Activated CD8-positive, alpha-beta memory T cell treated with anti-CD3 and anti-CD28 coated beads, Interleukin-2, amount 10 ng/mL, durations not matched to agents 7 days and 5 days (primary cell): ENCODE measurements around the gene CAPZB. TPM values are rescaled to one million over a fixed set of nuclear protein-coding genes. Genes with fewer than 3 reads are reported as not detected.
A peak's percentile ranks its signal among the peaks of the same experiment; 100 is the strongest.

Experiments used
- ATAC-seq: fragments of 150-1000 bp; cut with Tn5 transposase; one replicate; pipeline ENCODE4 v1.10.0; 2021; ENCODE audit warnings: moderate library complexity
- CTCF ChIA-PET: fragments of 350-600 bp; sonication (Branson Sonifier 250); formaldehyde crosslinking; loops from one replicate; lab custom pipeline; 2021; ENCODE audit warnings: antibody characterized with exemption; lab: Charles Lee
- DNase-seq: peaks from one replicate; pipeline ENCODE4 v3.0.0-alpha.2; 2020
- H3K27ac Mint-ChIP-seq: one replicate; pipeline ENCODE4 v1.8.0; 2021; ENCODE audit warnings: mild to moderate bottlenecking, mixed read lengths
- H3K27me3 Mint-ChIP-seq: one replicate; pipeline ENCODE4 v1.8.0; 2021; ENCODE audit warnings: mixed read lengths
- H3K36me3 Mint-ChIP-seq: one replicate; pipeline ENCODE4 v1.8.0; 2021; ENCODE audit warnings: mild to moderate bottlenecking, mixed read lengths
- H3K4me1 Mint-ChIP-seq: one replicate; pipeline ENCODE4 v1.8.0; 2021; ENCODE audit warnings: mixed read lengths
- H3K4me3 Mint-ChIP-seq: one replicate; pipeline ENCODE4 v1.8.0; 2021; ENCODE audit warnings: mild to moderate bottlenecking, moderate library complexity, mixed read lengths
- H3K9me3 Mint-ChIP-seq: one replicate; pipeline ENCODE4 v1.8.0; 2022; ENCODE audit warnings: low read depth, mixed read lengths
- total RNA-seq, 2 experiments: library from RNA; stranded (reverse); gene quantifications; one replicate each; pipeline ENCODE4 v1.2.3, GENCODE V29; 2021

CAPZB gene
- total RNA-seq, 2 experiments from 2014 or later: 411 to 427 TPM

GRCh38 chr1:19493547-19493946 lies 8.2 kb upstream of the CAPZB start:
- CTCF ChIA-PET: interaction anchor here (1.3 to 3.0 kb wide), 3 partner anchors 12 to 101 kb away, joined by 3 to 10 read pairs (median 4); no protein-coding TSS in a partner anchor
- H3K27me3 Mint-ChIP-seq: no peaks in the 10 kb centered on the region
- H3K4me1 Mint-ChIP-seq: peaks cover 27% of the 10 kb centered on the region
- peaks cover 1% of the 10 kb centered on the region for H3K36me3 Mint-ChIP-seq
- peak; percentile 20 for ATAC-seq
- H3K4me3 Mint-ChIP-seq: no peak overlapping the region
- no peak for DNase-seq
- H3K9me3 Mint-ChIP-seq: no peaks in the 10 kb centered on the region
- no peak overlapping the region for H3K27ac Mint-ChIP-seq

- H3K4me1 Mint-ChIP-seq: peaks cover 33% of the 10 kb centered on the region
- peaks cover 9% of the 10 kb centered on the region for H3K36me3 Mint-ChIP-seq
- DNase-seq: no peak
- H3K4me3 Mint-ChIP-seq: no peak overlapping the region
- CTCF ChIA-PET: interaction anchor here (0.6 to 1.3 kb wide), 3 partner anchors 101 to 273 kb away, joined by 3 read pairs; no protein-coding TSS in a partner anchor
- H3K9me3 Mint-ChIP-seq: no peaks in the 10 kb centered on the region
- H3K27me3 Mint-ChIP-seq: no peaks in the 10 kb centered on the region
- H3K27ac Mint-ChIP-seq: no peak overlapping the region
- ATAC-seq: no peak
These were observed 4.7 kb upstream of the CAPZB start for GRCh38 chr1:19489996-19490395.

- Mint-ChIP-seq H3K27ac (no peak overlapping the region), H3K9me3 (no peaks in the 10 kb centered on the region)
These were observed 2.8 kb upstream of the CAPZB start for GRCh38 chr1:19488136-19488535.

GRCh38 chr1:19484798-19485361 lies 459 bp downstream of the CAPZB start:
- CTCF ChIA-PET: interaction anchor here (3.8 to 4.1 kb wide), 2 partner anchors 98 to 166 kb away, joined by 17 to 29 read pairs; no protein-coding TSS in a partner anchor
- Mint-ChIP-seq H3K27ac (peak overlapping the region; percentile 90), H3K36me3 (peaks cover 29% of the 10 kb centered on the region), H3K9me3 (no peaks in the 10 kb centered on the region), H3K4me3 (peak overlapping the region; percentile 96), H3K27me3 (no peaks in the 10 kb centered on the region), H3K4me1 (peaks cover 59% of the 10 kb centered on the region)
- peak; percentile 55 for DNase-seq
- peak; percentile 6 for ATAC-seq

More at GRCh38 chr1:19488136-19488535, 2.8 kb upstream of the CAPZB start:
- ATAC-seq: no peak
- Mint-ChIP-seq H3K4me1 (peaks cover 36% of the 10 kb centered on the region), H3K4me3 (no peak overlapping the region), H3K36me3 (peaks cover 18% of the 10 kb centered on the region), H3K27me3 (no peaks in the 10 kb centered on the region)
- CTCF ChIA-PET: interaction anchor here (0.8 to 4.1 kb wide), 18 partner anchors 8 to 277 kb away, joined by 3 to 29 read pairs (median 4); a partner anchor contains a TSS
- DNase-seq: no peak

- CTCF ChIA-PET: interaction anchor here (0.7 to 4.1 kb wide), 3 partner anchors 16 to 167 kb away, joined by 3 to 17 read pairs (median 3); no protein-coding TSS in a partner anchor
- ATAC-seq: no peak
- peak overlapping the region; percentile 90 for H3K27ac Mint-ChIP-seq
- H3K4me3 Mint-ChIP-seq: peak overlapping the region; percentile 96
- peak; percentile 58 for DNase-seq
- no peaks in the 10 kb centered on the region for H3K27me3 Mint-ChIP-seq
- H3K9me3 Mint-ChIP-seq: no peaks in the 10 kb centered on the region
- H3K36me3 Mint-ChIP-seq: peaks cover 29% of the 10 kb centered on the region
- peaks cover 64% of the 10 kb centered on the region for H3K4me1 Mint-ChIP-seq
These were observed 971 bp downstream of the CAPZB start for GRCh38 chr1:19484338-19484797.

- no peaks in the 10 kb centered on the region for H3K27me3 Mint-ChIP-seq
- CTCF ChIA-PET: interaction anchor here (0.7 to 1.2 kb wide), 5 partner anchors 11 to 98 kb away, joined by 3 to 5 read pairs (median 3); no protein-coding TSS in a partner anchor
- H3K9me3 Mint-ChIP-seq: no peaks in the 10 kb centered on the region
- H3K27ac Mint-ChIP-seq: peak overlapping the region; percentile 90
- ATAC-seq (no peak), DNase-seq (no peak)
- peak overlapping the region; percentile 96 for H3K4me3 Mint-ChIP-seq
- H3K36me3 Mint-ChIP-seq: peaks cover 29% of the 10 kb centered on the region
- peaks cover 71% of the 10 kb centered on the region for H3K4me1 Mint-ChIP-seq
These were observed 1.6 kb downstream of the CAPZB start for GRCh38 chr1:19483691-19484090.

GRCh38 chr1:19483261-19483660 lies 2.1 kb downstream of the CAPZB start:
- peak overlapping the region; percentile 90 for H3K27ac Mint-ChIP-seq
- ATAC-seq: no peak
- peak; percentile 64 for DNase-seq
- peaks cover 74% of the 10 kb centered on the region for H3K4me1 Mint-ChIP-seq
- CTCF ChIA-PET: interaction anchor here (0.7 to 1.4 kb wide), 8 partner anchors 10 to 168 kb away, joined by 3 to 5 read pairs (median 3); no protein-coding TSS in a partner anchor
- H3K9me3 Mint-ChIP-seq: no peaks in the 10 kb centered on the region
- no peaks in the 10 kb centered on the region for H3K27me3 Mint-ChIP-seq
- H3K4me3 Mint-ChIP-seq: peak overlapping the region; percentile 96
- peaks cover 29% of the 10 kb centered on the region for H3K36me3 Mint-ChIP-seq

- ATAC-seq (no peak), DNase-seq (no peak)
- CTCF ChIA-PET: interaction anchor here (0.9 to 1.8 kb wide), 6 partner anchors 16 to 172 kb away, joined by 3 to 7 read pairs (median 3); no protein-coding TSS in a partner anchor
- Mint-ChIP-seq H3K4me3 (peak overlapping the region; percentile 96), H3K4me1 (peaks cover 78% of the 10 kb centered on the region), H3K36me3 (peaks cover 31% of the 10 kb centered on the region), H3K27me3 (no peaks in the 10 kb centered on the region), H3K9me3 (no peaks in the 10 kb centered on the region), H3K27ac (peak overlapping the region; percentile 40)
These were observed 3.4 kb downstream of the CAPZB start for GRCh38 chr1:19481826-19482398.

GRCh38 chr1:19480282-19480681 lies 5.1 kb downstream of the CAPZB start:
- peak overlapping the region; percentile 2 for H3K27ac Mint-ChIP-seq
- CTCF ChIA-PET: interaction anchor here (0.8 kb wide), 1 partner anchor 11 kb away, joined by 4 read pairs; no protein-coding TSS in a partner anchor
- no peak for DNase-seq
- peaks cover 24% of the 10 kb centered on the region for H3K36me3 Mint-ChIP-seq
- no peaks in the 10 kb centered on the region for H3K9me3 Mint-ChIP-seq
- peaks cover 84% of the 10 kb centered on the region for H3K4me1 Mint-ChIP-seq
- ATAC-seq: no peak
- H3K4me3 Mint-ChIP-seq: no peak overlapping the region
- no peaks in the 10 kb centered on the region for H3K27me3 Mint-ChIP-seq

- Mint-ChIP-seq H3K4me3 (no peak overlapping the region), H3K9me3 (no peaks in the 10 kb centered on the region), H3K36me3 (peaks cover 30% of the 10 kb centered on the region), H3K4me1 (peaks cover 92% of the 10 kb centered on the region), H3K27me3 (no peaks in the 10 kb centered on the region), H3K27ac (peak overlapping the region; percentile 95)
- CTCF ChIA-PET: interaction anchor here (0.8 to 1.6 kb wide), 5 partner anchors 10 to 103 kb away, joined by 3 to 5 read pairs (median 3); no protein-coding TSS in a partner anchor
- DNase-seq (no peak), ATAC-seq (no peak)
These were observed 5.8 kb downstream of the CAPZB start for GRCh38 chr1:19479351-19480120.

- Mint-ChIP-seq H3K36me3 (peaks cover 28% of the 10 kb centered on the region), H3K9me3 (no peaks in the 10 kb centered on the region), H3K4me1 (peaks cover 94% of the 10 kb centered on the region), H3K27ac (peak overlapping the region; percentile 95), H3K4me3 (peak overlapping the region; percentile 70), H3K27me3 (no peaks in the 10 kb centered on the region)
- ATAC-seq (no peak), DNase-seq (no peak)
- CTCF ChIA-PET: interaction anchor here (0.9 to 2.1 kb wide), 7 partner anchors 8 to 175 kb away, joined by 3 to 14 read pairs (median 6); no protein-coding TSS in a partner anchor
These were observed 7.0 kb downstream of the CAPZB start for GRCh38 chr1:19478322-19478721.

GRCh38 chr1:19477284-19478249 lies 7.8 kb downstream of the CAPZB start:
- Mint-ChIP-seq H3K36me3 (peaks cover 21% of the 10 kb centered on the region), H3K9me3 (no peaks in the 10 kb centered on the region), H3K27me3 (no peaks in the 10 kb centered on the region), H3K4me1 (peaks cover 91% of the 10 kb centered on the region), H3K4me3 (peak overlapping the region; percentile 70), H3K27ac (peak overlapping the region; percentile 95)
- ATAC-seq (peak; percentile 82), DNase-seq (peak; percentile 86)
- CTCF ChIA-PET: interaction anchor here (0.8 to 2.1 kb wide), 8 partner anchors 9 to 176 kb away, joined by 3 to 14 read pairs (median 7); no protein-coding TSS in a partner anchor
